Memory B cell (primary cell): ENCODE measurements around the gene TATDN3.
A peak's percentile ranks its signal among the peaks of the same experiment; 100 is the strongest.
"Not testable (repeated sequence)": the region's sequence is repeated elsewhere in the genome, so short reads cannot be mapped to it uniquely, and the experiment has no call there.

Experiments used
- ATAC-seq: fragments of 150-1000 bp; cut with Tn5 transposase; 2 replicates; pipeline ENCODE4 v1.10.0; 2021; ENCODE audit warnings: low read depth, mild to moderate bottlenecking, moderate library complexity
- DNase-seq, 2 donors: peaks; one replicate each; pipeline ENCODE4 v3.0.0; 2022; ENCODE audit warnings: low spot score in 2 of 2
- H3K27ac Mint-ChIP-seq: one replicate; pipeline ENCODE4 v1.8.0; 2022; ENCODE audit warnings: mild to moderate bottlenecking, moderate library complexity, mixed read lengths
- H3K27me3 Mint-ChIP-seq: one replicate; pipeline ENCODE4 v1.8.0; 2022; ENCODE audit warnings: mixed read lengths
- H3K36me3 Mint-ChIP-seq: one replicate; pipeline ENCODE4 v1.8.0; 2022; ENCODE audit warnings: mild to moderate bottlenecking, mixed read lengths
- H3K4me1 Mint-ChIP-seq: one replicate; pipeline ENCODE4 v1.8.0; 2022; ENCODE audit warnings: mixed read lengths
- H3K4me3 Mint-ChIP-seq: one replicate; pipeline ENCODE4 v1.8.0; 2022; ENCODE audit warnings: mild to moderate bottlenecking, moderate library complexity, mixed read lengths
- H3K9me3 Mint-ChIP-seq: one replicate; pipeline ENCODE4 v1.8.0; 2022; ENCODE audit warnings: mixed read lengths

TATDN3 gene

GRCh38 chr1:212762839-212763238 is 28.9 kb upstream of the TATDN3 start:
- Mint-ChIP-seq H3K4me3 (no peak overlapping the region), H3K27me3 (no peaks in the 10 kb centered on the region), H3K36me3 (peaks cover 36% of the 10 kb centered on the region), H3K27ac (no peak overlapping the region), H3K9me3 (peaks cover 11% of the 10 kb centered on the region), H3K4me1 (peaks cover 12% of the 10 kb centered on the region)
- no peak for DNase-seq
- ATAC-seq: no peak

- not testable (repeated sequence) for H3K27me3 Mint-ChIP-seq, ATAC-seq, DNase-seq, H3K27ac Mint-ChIP-seq, H3K4me3 Mint-ChIP-seq
- peaks cover 50% of the 10 kb centered on the region for H3K36me3 Mint-ChIP-seq
- H3K4me1 Mint-ChIP-seq: peaks cover 14% of the 10 kb centered on the region
- peaks cover 20% of the 10 kb centered on the region for H3K9me3 Mint-ChIP-seq
Observed at GRCh38 chr1:212764718-212765281, 26.9 kb upstream of the TATDN3 start.

- H3K27me3 Mint-ChIP-seq, ATAC-seq, H3K27ac Mint-ChIP-seq, H3K4me3 Mint-ChIP-seq, H3K4me1 Mint-ChIP-seq, DNase-seq: not testable (repeated sequence)
- Mint-ChIP-seq H3K36me3 (peaks cover 63% of the 10 kb centered on the region), H3K9me3 (peaks cover 21% of the 10 kb centered on the region)
Observed at GRCh38 chr1:212766825-212767224, 24.9 kb upstream of the TATDN3 start.

GRCh38 chr1:212769459-212770167 is 22.1 kb upstream of the TATDN3 start:
- Mint-ChIP-seq H3K4me1 (peaks cover 21% of the 10 kb centered on the region), H3K36me3 (peaks cover 74% of the 10 kb centered on the region), H3K9me3 (peaks cover 21% of the 10 kb centered on the region), H3K27me3 (no peaks in the 10 kb centered on the region), H3K27ac (no peak overlapping the region), H3K4me3 (no peak overlapping the region)
- DNase-seq: no peak
- no peak for ATAC-seq

GRCh38 chr1:212771341-212771740 is 20.4 kb upstream of the TATDN3 start:
- H3K27ac Mint-ChIP-seq: no peak overlapping the region
- peaks cover 20% of the 10 kb centered on the region for H3K9me3 Mint-ChIP-seq
- peaks cover 71% of the 10 kb centered on the region for H3K36me3 Mint-ChIP-seq
- H3K27me3 Mint-ChIP-seq: no peaks in the 10 kb centered on the region
- H3K4me3 Mint-ChIP-seq: no peak overlapping the region
- peaks cover 20% of the 10 kb centered on the region for H3K4me1 Mint-ChIP-seq
- DNase-seq (no peak), ATAC-seq (no peak)

- no peak overlapping the region for H3K4me3 Mint-ChIP-seq
- H3K27ac Mint-ChIP-seq: no peak overlapping the region
- H3K4me1 Mint-ChIP-seq: peaks cover 20% of the 10 kb centered on the region
- H3K27me3 Mint-ChIP-seq: no peaks in the 10 kb centered on the region
- no peak for DNase-seq
- peaks cover 69% of the 10 kb centered on the region for H3K36me3 Mint-ChIP-seq
- ATAC-seq: no peak
- H3K9me3 Mint-ChIP-seq: peaks cover 10% of the 10 kb centered on the region
Observed at GRCh38 chr1:212773011-212773410, 18.7 kb upstream of the TATDN3 start.

GRCh38 chr1:212774584-212774983 is 17.1 kb upstream of the TATDN3 start:
- Mint-ChIP-seq H3K9me3 (peaks cover 2% of the 10 kb centered on the region), H3K27me3 (no peaks in the 10 kb centered on the region), H3K36me3 (peaks cover 58% of the 10 kb centered on the region), H3K27ac (peak overlapping the region; percentile 67), H3K4me1 (peaks cover 18% of the 10 kb centered on the region), H3K4me3 (no peak overlapping the region)
- no peak for DNase-seq
- ATAC-seq: no peak

GRCh38 chr1:212775241-212775640 is 16.5 kb upstream of the TATDN3 start:
- no peak overlapping the region for H3K27ac Mint-ChIP-seq
- no peak for DNase-seq
- ATAC-seq: no peak
- H3K4me3 Mint-ChIP-seq: no peak overlapping the region
- H3K36me3 Mint-ChIP-seq: peaks cover 52% of the 10 kb centered on the region
- no peaks in the 10 kb centered on the region for H3K9me3 Mint-ChIP-seq
- peaks cover 18% of the 10 kb centered on the region for H3K4me1 Mint-ChIP-seq
- H3K27me3 Mint-ChIP-seq: no peaks in the 10 kb centered on the region

- no peak for DNase-seq
- Mint-ChIP-seq H3K9me3 (no peaks in the 10 kb centered on the region), H3K36me3 (peaks cover 37% of the 10 kb centered on the region), H3K27ac (no peak overlapping the region), H3K27me3 (no peaks in the 10 kb centered on the region), H3K4me3 (no peak overlapping the region), H3K4me1 (peaks cover 18% of the 10 kb centered on the region)
- no peak for ATAC-seq
Observed at GRCh38 chr1:212777151-212777550, 14.5 kb upstream of the TATDN3 start.

- H3K36me3 Mint-ChIP-seq: peaks cover 29% of the 10 kb centered on the region
- not testable (repeated sequence) for ATAC-seq, H3K4me3 Mint-ChIP-seq
Observed at GRCh38 chr1:212779086-212779485, 12.6 kb upstream of the TATDN3 start.

GRCh38 chr1:212780759-212781158 is 10.9 kb upstream of the TATDN3 start:
- DNase-seq: no peak
- Mint-ChIP-seq H3K4me1 (peaks cover 6% of the 10 kb centered on the region), H3K4me3 (no peak overlapping the region), H3K27ac (no peak overlapping the region), H3K9me3 (no peaks in the 10 kb centered on the region), H3K27me3 (no peaks in the 10 kb centered on the region), H3K36me3 (peaks cover 27% of the 10 kb centered on the region)
- no peak for ATAC-seq

More at GRCh38 chr1:212779086-212779485, 12.6 kb upstream of the TATDN3 start:
- H3K9me3 Mint-ChIP-seq, H3K27ac Mint-ChIP-seq, H3K27me3 Mint-ChIP-seq, DNase-seq, H3K4me1 Mint-ChIP-seq: not testable (repeated sequence)

GRCh38 chr1:212781225-212781624 is 10.5 kb upstream of the TATDN3 start:
- H3K4me1 Mint-ChIP-seq: peaks cover 6% of the 10 kb centered on the region
- no peaks in the 10 kb centered on the region for H3K9me3 Mint-ChIP-seq
- DNase-seq: no peak
- no peak overlapping the region for H3K4me3 Mint-ChIP-seq
- peaks cover 30% of the 10 kb centered on the region for H3K36me3 Mint-ChIP-seq
- H3K27me3 Mint-ChIP-seq: no peaks in the 10 kb centered on the region
- no peak overlapping the region for H3K27ac Mint-ChIP-seq
- ATAC-seq: no peak

- Mint-ChIP-seq H3K36me3 (peaks cover 23% of the 10 kb centered on the region), H3K27ac (no peak overlapping the region), H3K4me3 (no peak overlapping the region), H3K9me3 (no peaks in the 10 kb centered on the region), H3K27me3 (no peaks in the 10 kb centered on the region), H3K4me1 (peaks cover 6% of the 10 kb centered on the region)
- DNase-seq (no peak), ATAC-seq (peak; percentile 34)
Observed at GRCh38 chr1:212782422-212783154, 9.1 kb upstream of the TATDN3 start.

GRCh38 chr1:212783976-212784375 is 7.7 kb upstream of the TATDN3 start:
- Mint-ChIP-seq H3K27ac (no peak overlapping the region), H3K4me1 (peaks cover 9% of the 10 kb centered on the region), H3K36me3 (peaks cover 19% of the 10 kb centered on the region), H3K9me3 (no peaks in the 10 kb centered on the region), H3K4me3 (no peak overlapping the region), H3K27me3 (no peaks in the 10 kb centered on the region)
- DNase-seq: no peak
- ATAC-seq: no peak
